ENCODE data around the gene PHLPP1.

DNA sequence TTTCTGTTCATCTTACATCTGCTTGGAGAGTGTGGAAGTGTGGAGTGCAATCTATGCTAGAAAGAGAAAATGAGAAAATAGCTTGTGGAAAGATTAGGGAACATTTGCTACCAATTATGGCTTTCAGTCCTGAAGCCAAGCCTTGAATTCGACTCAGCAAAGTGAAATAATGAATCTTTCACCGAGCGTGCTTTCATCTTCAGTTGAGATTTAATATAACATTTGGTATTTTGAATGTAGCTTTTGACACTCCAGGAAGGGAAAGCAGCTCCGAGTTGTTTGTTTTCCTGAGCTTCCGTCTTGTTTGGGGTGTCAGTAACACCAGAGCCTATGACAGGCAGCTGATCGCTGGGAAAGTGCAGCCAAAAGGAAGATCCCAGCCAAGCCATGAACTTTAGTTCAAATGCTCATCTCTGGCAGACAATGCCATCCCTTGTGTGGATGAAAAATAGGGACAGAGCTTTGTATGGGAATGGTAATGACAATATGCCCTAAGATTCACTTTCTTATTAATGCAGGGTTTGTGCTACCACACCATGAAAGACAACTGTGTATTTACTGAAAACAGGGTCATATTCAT, 25.0 kb upstream of the PHLPP1 start:
- no peak for TF ChIP-seq CTCF (conservative IDR thresholded peaks at IDR 0.05; ENCODE audit: low read length)
- TF ChIP-seq EZH2phosphoT487 (IDR thresholded peaks at IDR 0.05; ENCODE audit: borderline replicate concordance): no peak
